Thymus (tissue), 11 donors: Measurements from ENCODE around the gene IL1RL1. TPM values are rescaled to one million over a fixed set of nuclear protein-coding genes. Genes with fewer than 3 reads are reported as not detected.

Experiments used
- DNase-seq, 9 donors: peaks; one replicate each; pipeline ENCODE4 v3.0.0-alpha.2; 2013; ENCODE audit warnings: low spot score in 9 of 9, low read depth in 6 of 9, missing footprints in 1 of 9
- H3K27ac ChIP-seq, 2 donors: one replicate each; pipeline ENCODE4 v1.5.1; 2013; ENCODE audit warnings: control low read depth in 1 of 2, low read depth in 1 of 2, low read length in 1 of 2, mild to moderate bottlenecking in 1 of 2, moderate library complexity in 1 of 2
- H3K27me3 ChIP-seq, 2 donors: one replicate each; pipeline ENCODE4 v1.5.1; 2013; ENCODE audit warnings: low read length in 1 of 2; ENCODE audit not compliant: control insufficient read depth in 2 of 2, insufficient read depth in 1 of 2
- H3K36me3 ChIP-seq, 2 donors: one replicate each; pipeline ENCODE4 v1.5.1; 2013; ENCODE audit warnings: low read length in 1 of 2, mild to moderate bottlenecking in 1 of 2, moderate library complexity in 1 of 2; ENCODE audit not compliant: control insufficient read depth in 2 of 2, insufficient read depth in 2 of 2
- H3K4me1 ChIP-seq, 2 donors: one replicate each; pipeline ENCODE4 v1.5.1; 2013; ENCODE audit warnings: low read length in 2 of 2; ENCODE audit not compliant: control insufficient read depth in 2 of 2, insufficient read depth in 2 of 2
- H3K4me3 ChIP-seq, 2 donors: one replicate each; pipeline ENCODE4 v1.5.1; 2013; ENCODE audit warnings: low read length in 2 of 2, control low read depth in 1 of 2, mild to moderate bottlenecking in 1 of 2
- H3K9me3 ChIP-seq, 2 donors: one replicate each; pipeline ENCODE4 v1.5.1; 2013; ENCODE audit warnings: low read length in 1 of 2, mild to moderate bottlenecking in 1 of 2; ENCODE audit not compliant: control insufficient read depth in 2 of 2, insufficient read depth in 1 of 2
- WGBS: extraction: QIAGEN DNeasy Blood & Tissue Kit; methylation state at CpG from one replicate; pipeline ENCODE4 v1.1.7; 2013; 5-methylcytosine and 5-hydroxymethylcytosine counted together
- polyA plus RNA-seq: library from polyadenylated mRNA; stranded (reverse); fragments of 200-250 nt; gene quantifications from one replicate; pipeline ENCODE4 v1.2.3, GENCODE V29; 2013
- total RNA-seq: library from RNA; stranded (reverse); fragments of 120-200 nt; gene quantifications from one replicate; pipeline ENCODE4 v1.2.4, GENCODE V29; 2013
- donor health status: healthy.

The IL1RL1 gene
- total and polyA plus RNA-seq, 2 donors = 1.1 to 2.3 TPM

DNA sequence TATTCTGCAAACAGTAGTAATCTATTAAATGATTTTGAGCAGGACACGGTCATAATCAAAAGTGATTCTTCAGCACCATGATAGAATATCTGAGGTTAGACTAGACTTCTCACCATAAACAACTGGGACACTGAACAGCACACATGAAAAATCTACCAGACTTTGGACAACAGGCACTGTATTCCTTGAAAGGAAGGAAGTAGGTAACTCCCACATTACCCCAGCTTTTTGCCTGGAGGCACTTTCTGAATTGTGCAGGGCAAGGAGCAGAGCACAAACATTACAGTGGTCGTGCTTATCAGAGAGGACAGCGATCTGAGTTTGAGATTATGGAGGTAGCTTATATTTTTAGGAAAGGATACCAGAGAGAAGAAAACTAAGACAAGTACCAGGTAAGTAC, 25.3 kb upstream of the IL1RL1 start:
- no peak overlapping the region for H3K27ac ChIP-seq
- H3K27me3 ChIP-seq = no peaks in the 10 kb centered on the region
- no peak overlapping the region for H3K4me3 ChIP-seq
- DNase-seq = no peak
- no peaks in the 10 kb centered on the region for H3K4me1 ChIP-seq
- WGBS = 93% methylated on average over 3 of the region's 3 CpGs
- no peaks in the 10 kb centered on the region for H3K36me3 ChIP-seq
- H3K9me3 ChIP-seq = no peaks in the 10 kb centered on the region

DNA sequence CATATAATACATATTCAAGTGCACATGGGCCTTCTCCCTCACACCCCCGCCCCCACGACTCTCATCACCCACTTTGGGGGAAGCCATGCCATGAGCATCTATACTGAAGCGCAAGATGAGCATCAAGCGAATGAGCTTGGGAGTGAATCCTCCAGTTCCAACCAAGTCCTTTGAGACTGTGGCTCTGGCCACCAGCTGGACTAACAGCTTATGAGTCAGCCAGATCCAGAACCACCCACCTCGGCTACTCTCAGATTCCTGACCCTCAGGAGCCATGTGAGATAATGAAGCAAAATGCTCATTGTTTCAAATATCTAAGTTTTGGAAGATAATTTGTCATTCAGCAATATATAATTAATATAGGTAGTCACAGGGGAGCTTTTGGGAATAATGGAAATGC, 22.2 kb upstream of the IL1RL1 start:
- WGBS = 98% methylated on average over 5 of the region's 5 CpGs
- no peak for DNase-seq
- no peak overlapping the region for H3K27ac ChIP-seq
- H3K27me3 ChIP-seq = no peaks in the 10 kb centered on the region
- H3K9me3 ChIP-seq = no peaks in the 10 kb centered on the region
- no peaks in the 10 kb centered on the region for H3K4me1 ChIP-seq
- H3K4me3 ChIP-seq = no peak overlapping the region
- no peaks in the 10 kb centered on the region for H3K36me3 ChIP-seq

- no peaks in the 10 kb centered on the region for H3K36me3 ChIP-seq
- no peaks in the 10 kb centered on the region for H3K4me1 ChIP-seq
- no peak overlapping the region for H3K4me3 ChIP-seq
- no peak overlapping the region for H3K27ac ChIP-seq
- H3K9me3 ChIP-seq = no peaks in the 10 kb centered on the region
- no peaks in the 10 kb centered on the region for H3K27me3 ChIP-seq
- no peak for DNase-seq
Observed at GRCh38 chr2:102290594-102290993, 20.8 kb upstream of the IL1RL1 start.

GRCh38 chr2:102291319-102292075, 19.9 kb upstream of the IL1RL1 start:
- no peaks in the 10 kb centered on the region for H3K36me3 ChIP-seq
- H3K27ac ChIP-seq = no peak overlapping the region
- H3K27me3 ChIP-seq = no peaks in the 10 kb centered on the region
- 59% methylated on average over 4 of the region's 4 CpGs for WGBS
- H3K4me1 ChIP-seq = no peaks in the 10 kb centered on the region
- no peaks in the 10 kb centered on the region for H3K9me3 ChIP-seq
- DNase-seq = no peak
- H3K4me3 ChIP-seq = no peak overlapping the region

DNA sequence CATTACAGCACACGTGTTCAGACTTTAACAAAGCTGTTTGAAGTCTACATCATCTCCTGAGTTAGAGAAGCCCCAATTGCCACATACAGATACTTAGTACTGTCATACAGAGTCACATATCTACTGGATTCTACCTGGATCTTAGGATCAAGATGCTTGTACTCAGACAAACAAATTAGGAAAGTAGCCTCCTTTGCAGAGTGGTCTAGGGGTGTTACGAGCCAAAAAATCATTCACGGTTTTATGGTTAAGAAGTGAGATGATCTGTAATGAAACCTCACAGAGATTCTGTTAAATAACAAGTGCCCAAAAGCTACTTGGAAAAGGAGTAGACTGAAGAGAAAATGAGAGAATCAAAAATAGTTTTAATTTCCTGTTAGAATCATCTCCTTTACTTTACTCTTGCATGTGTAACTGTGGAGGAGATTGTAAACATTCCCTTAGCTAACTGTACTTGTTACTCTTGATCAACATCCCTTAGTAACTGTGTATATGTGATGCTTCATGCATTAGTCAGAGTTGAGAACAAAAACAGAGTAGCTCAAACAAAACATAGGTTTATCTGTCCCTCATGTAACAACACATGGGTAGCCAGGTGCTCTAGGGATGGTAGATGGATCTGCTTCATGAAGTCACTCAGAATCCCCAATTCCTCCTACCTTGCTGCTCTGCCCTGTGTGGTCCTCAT, 16.4 kb upstream of the IL1RL1 start:
- Histone ChIP-seq H3K4me1 (no peaks in the 10 kb centered on the region), H3K4me3 (no peak overlapping the region), H3K36me3 (no peaks in the 10 kb centered on the region), H3K27me3 (no peaks in the 10 kb centered on the region), H3K9me3 (no peaks in the 10 kb centered on the region), H3K27ac (no peak overlapping the region)
- 93% methylated on average over 3 of the region's 3 CpGs for WGBS
- no peak for DNase-seq

DNA sequence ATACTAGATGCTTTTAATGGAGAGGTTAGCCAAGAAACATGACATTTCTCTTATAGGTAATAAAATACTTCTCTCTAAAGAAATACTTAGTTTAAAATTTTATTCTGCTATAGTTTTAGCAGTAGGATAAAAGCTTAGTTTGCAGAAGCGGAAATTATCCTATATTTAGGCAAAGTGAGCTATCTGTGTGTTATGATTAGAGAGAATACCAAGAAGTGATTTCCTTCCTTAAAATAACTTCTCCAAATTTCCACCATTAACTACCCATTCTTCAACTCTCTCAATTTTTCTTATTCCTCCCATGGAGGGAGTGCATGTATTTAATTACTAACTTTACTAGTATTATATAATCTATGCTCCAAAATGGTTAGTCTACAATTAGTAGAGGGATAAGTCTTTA, 15.8 kb upstream of the IL1RL1 start:
- Histone ChIP-seq H3K9me3 (no peaks in the 10 kb centered on the region), H3K4me3 (no peak overlapping the region), H3K27ac (no peak overlapping the region), H3K4me1 (no peaks in the 10 kb centered on the region), H3K36me3 (no peaks in the 10 kb centered on the region), H3K27me3 (no peaks in the 10 kb centered on the region)
- DNase-seq = no peak
- WGBS = 73% methylated on average over 1 of the region's 1 CpG

DNA sequence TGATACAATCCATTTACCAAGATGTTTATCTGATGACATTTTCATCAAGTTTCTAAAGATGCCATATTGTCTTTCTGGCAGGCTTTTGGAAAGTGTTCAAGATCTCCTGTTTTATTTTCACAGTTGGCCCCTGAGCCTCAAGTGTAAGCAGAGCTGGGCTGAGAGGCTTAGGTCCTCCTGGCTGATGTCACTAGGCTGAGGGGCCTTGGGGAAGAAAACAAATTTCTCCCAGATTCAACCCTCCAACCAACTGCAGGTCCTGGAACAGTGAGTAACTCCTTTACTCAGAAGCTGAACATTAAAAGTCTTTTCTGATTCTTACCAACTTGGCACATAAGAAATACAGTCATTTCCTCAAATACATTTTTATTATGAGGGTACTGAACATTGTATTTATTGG, 14.9 kb upstream of the IL1RL1 start:
- Histone ChIP-seq H3K4me1 (no peaks in the 10 kb centered on the region), H3K27ac (no peak overlapping the region), H3K36me3 (no peaks in the 10 kb centered on the region), H3K27me3 (no peaks in the 10 kb centered on the region), H3K9me3 (no peaks in the 10 kb centered on the region), H3K4me3 (no peak overlapping the region)
- DNase-seq = no peak

- 97% methylated on average over 3 of the region's 3 CpGs for WGBS
Observed at GRCh38 chr2:102297891-102298290, 13.5 kb upstream of the IL1RL1 start.

GRCh38 chr2:102301867-102302362, 9.4 kb upstream of the IL1RL1 start:
- DNase-seq = peak in 6 of 9 donors; percentile 17 to 71 (median 32)
- H3K27ac ChIP-seq = no peak overlapping the region
- WGBS = 30% methylated on average over 7 of the region's 7 CpGs
- peaks cover 0 to 3% of the 10 kb centered on the region in 2 donors for H3K4me1 ChIP-seq
- H3K27me3 ChIP-seq = no peaks in the 10 kb centered on the region
- no peaks in the 10 kb centered on the region for H3K9me3 ChIP-seq
- no peak overlapping the region for H3K4me3 ChIP-seq
- no peaks in the 10 kb centered on the region for H3K36me3 ChIP-seq

More at GRCh38 chr2:102297891-102298290, 13.5 kb upstream of the IL1RL1 start:
- Histone ChIP-seq H3K9me3 (no peaks in the 10 kb centered on the region), H3K4me3 (no peak overlapping the region), H3K4me1 (peaks cover 0 to 3% of the 10 kb centered on the region in 2 donors), H3K36me3 (no peaks in the 10 kb centered on the region), H3K27me3 (no peaks in the 10 kb centered on the region), H3K27ac (no peak overlapping the region)
- no peak for DNase-seq
